Lower leg skin (tissue), 4 donors: ENCODE measurements around the gene PRXL2C. TPM values are rescaled to one million over a fixed set of nuclear protein-coding genes. Genes with fewer than 3 reads are reported as not detected.

Source experiments
- DNase-seq, 2 donors: peaks; one replicate each; pipeline ENCODE4 v3.0.0-alpha.2; 2019; ENCODE audit warnings: low spot score in 2 of 2
- H3K4me3 ChIP-seq: fragments of 200-600 bp; sonication (generic); 2 replicates; pipeline ENCODE4 v1.5.1; 2017; ENCODE audit warnings: mild to moderate bottlenecking, low read depth; ENCODE audit not compliant: poor library complexity, severe bottlenecking
- CTCF ChIP-seq, 3 donors: fragments of 450-650 bp; IDR thresholded peaks; one replicate each; pipeline ENCODE4 v1.5.1; 2016; ENCODE audit warnings: antibody characterized with exemption in 3 of 3, mild to moderate bottlenecking in 3 of 3, moderate library complexity in 2 of 3
- POLR2A ChIP-seq, 2 donors: fragments of 450-650 bp; IDR thresholded peaks; one replicate each; pipeline ENCODE4 v1.6.1; 2016 to 2017; ENCODE audit warnings: antibody characterized with exemption in 2 of 2, mild to moderate bottlenecking in 1 of 2, moderate library complexity in 1 of 2
- WGBS, 2 donors: methylation state at CpG; one replicate each; pipeline ENCODE4 v1.1.5; 2018; 5-methylcytosine and 5-hydroxymethylcytosine counted together
- intact Hi-C: fragments of 100-400 bp; cut with DNase I; formaldehyde crosslinking; loops from one replicate; pipeline ENCODE4 v1.15.0; 2023; ENCODE audit warnings: low total_unique reads
- total RNA-seq, 4 donors: library from RNA; depleted of rRNA; stranded (reverse); fragments of >200 nt; gene quantifications; one replicate each; pipeline ENCODE4 v1.1.0, GENCODE V29; 2016

The PRXL2C gene
- total RNA-seq, 4 donors from 2014 or later = 6.1 to 12.4 (median 9.4) TPM

- peak; percentile 65 to 96 for DNase-seq
- WGBS, 2 donors = 1% methylated on average over 32 to 49 of the region's 74 CpGs
- H3K4me3 ChIP-seq = peak overlapping the region; percentile 43
- TF ChIP-seq CTCF (IDR thresholded peaks at IDR 0.05) (no peak), POLR2A (IDR thresholded peaks at IDR 0.05) (no peak)
- intact Hi-C loops = no loop called here
Measured at GRCh38 chr9:96654450-96655197, 493 bp downstream of the PRXL2C start.

GRCh38 chr9:96651626-96652025 is 3.5 kb downstream of the PRXL2C start:
- no peak for TF ChIP-seq CTCF (IDR thresholded peaks at IDR 0.05)
- TF ChIP-seq POLR2A (IDR thresholded peaks at IDR 0.05) = no peak
- intact Hi-C loops = no loop called here

GRCh38 chr9:96649620-96650324 is 5.3 kb downstream of the PRXL2C start:
- WGBS, 2 donors = 86 to 89% methylated on average over 1 of the region's 1 CpG
- DNase-seq = no peak
- intact Hi-C loops = no loop called here
- no peak overlapping the region for H3K4me3 ChIP-seq
- TF ChIP-seq POLR2A (IDR thresholded peaks at IDR 0.05) = no peak
- no peak for TF ChIP-seq CTCF (IDR thresholded peaks at IDR 0.05)

More at GRCh38 chr9:96651626-96652025, 3.5 kb downstream of the PRXL2C start:
- no peak overlapping the region for H3K4me3 ChIP-seq
- no peak for DNase-seq

GRCh38 chr9:96646081-96646991 is 8.8 kb downstream of the PRXL2C start:
- intact Hi-C loops = no loop called here
- TF ChIP-seq POLR2A (IDR thresholded peaks at IDR 0.05) (no peak), CTCF (IDR thresholded peaks at IDR 0.05) (no peak)
- H3K4me3 ChIP-seq = no peak overlapping the region
- DNase-seq = peak; percentile 67 to 91
- WGBS, 2 donors = 63% methylated on average over 13 of the region's 13 CpGs

- WGBS, 2 donors = 88 to 96% methylated on average over 2 of the region's 2 CpGs
- no peak overlapping the region for H3K4me3 ChIP-seq
- intact Hi-C loops = no loop called here
- no peak for TF ChIP-seq POLR2A (IDR thresholded peaks at IDR 0.05)
- no peak for TF ChIP-seq CTCF (IDR thresholded peaks at IDR 0.05)
- DNase-seq = no peak
Measured at GRCh38 chr9:96644137-96644536, 11.0 kb downstream of the PRXL2C start.
